MM.1S (cell line): Measurements from ENCODE around the gene ABCA3.

ENCODE experiments used
- DNase-seq: peaks from one replicate; pipeline ENCODE4 v3.0.0-alpha.2; 2015
- H2AFZ ChIP-seq: fragments of 300-600 bp; sonication (generic); 2 replicates; pipeline ENCODE4 v1.6.0; 2016; ENCODE audit warnings: antibody characterized with exemption, low read length
- H3F3A ChIP-seq: fragments of 300-600 bp; sonication (generic); 2 replicates; pipeline ENCODE4 v1.6.1; 2016; ENCODE audit warnings: mild to moderate bottlenecking, antibody characterized with exemption, low read length, moderate library complexity, mixed read lengths; ENCODE audit not compliant: insufficient read depth
- H3K27ac ChIP-seq: fragments of 300-600 bp; sonication (generic); 2 replicates; pipeline ENCODE4 v1.5.1; 2016; ENCODE audit warnings: mild to moderate bottlenecking, low read length
- H3K27me3 ChIP-seq: fragments of 300-600 bp; sonication (generic); replicated peaks from 2 replicates; pipeline ENCODE4 v1.6.0; 2016; ENCODE audit warnings: low read length; ENCODE audit not compliant: insufficient read depth
- H3K36me3 ChIP-seq: fragments of 300-600 bp; sonication (generic); replicated peaks from 2 replicates; pipeline ENCODE4 v1.6.1; 2016; ENCODE audit warnings: mild to moderate bottlenecking, low read length, mixed read lengths; ENCODE audit not compliant: insufficient read depth
- H3K4me1 ChIP-seq: fragments of 300-600 bp; sonication (generic); 2 replicates; pipeline ENCODE4 v1.6.1; 2016; ENCODE audit warnings: low read length, mixed read lengths
- H3K4me2 ChIP-seq: fragments of 300-600 bp; sonication (generic); 2 replicates; pipeline ENCODE4 v1.6.0; 2016; ENCODE audit warnings: low read depth, low read length
- H3K4me3 ChIP-seq: fragments of 300-600 bp; sonication (generic); 2 replicates; pipeline ENCODE4 v1.5.1; 2016; ENCODE audit warnings: low read length, mixed read lengths
- H3K79me2 ChIP-seq: fragments of 300-600 bp; sonication (generic); 2 replicates; pipeline ENCODE4 v1.6.1; 2016; ENCODE audit warnings: mixed run types, low read length, mixed read lengths
- H3K9ac ChIP-seq: fragments of 300-600 bp; sonication (generic); 2 replicates; pipeline ENCODE4 v1.6.1; 2016; ENCODE audit warnings: low read length, mixed read lengths
- H3K9me2 ChIP-seq: fragments of 300-600 bp; sonication (generic); replicated peaks from 2 replicates; pipeline ENCODE4 v1.6.1; 2016; ENCODE audit warnings: mild to moderate bottlenecking, low read length, mixed read lengths; ENCODE audit not compliant: insufficient read depth
- H3K9me3 ChIP-seq: fragments of 300-600 bp; sonication (generic); replicated peaks from 2 replicates; pipeline ENCODE4 v1.6.1; 2016; ENCODE audit warnings: mild to moderate bottlenecking, low read length, mixed read lengths; ENCODE audit not compliant: insufficient read depth
- H4K20me1 ChIP-seq: fragments of 300-600 bp; sonication (generic); 2 replicates; pipeline ENCODE4 v1.6.1; 2016; ENCODE audit warnings: mild to moderate bottlenecking, low read length, moderate library complexity, mixed read lengths; ENCODE audit not compliant: insufficient read depth
- CTCF ChIP-seq: fragments of 300-600 bp; sonication (generic); IDR thresholded peaks from 2 replicates; pipeline ENCODE4 v1.5.1; 2016; ENCODE audit warnings: antibody characterized with exemption, low read length, mixed read lengths
- EZH2 ChIP-seq: fragments of 300-600 bp; sonication (generic); optimal IDR thresholded peaks from 2 replicates; pipeline ENCODE3; 2017; ENCODE audit warnings: low read depth, mild to moderate bottlenecking, antibody characterized with exemption, low read length, mixed read lengths
- EZH2phosphoT487 ChIP-seq: fragments of 300-600 bp; sonication (generic); IDR thresholded peaks from 2 replicates; pipeline ENCODE4 v1.6.1; 2018; ENCODE audit warnings: antibody characterized with exemption, low read length

Gene ABCA3

DNA sequence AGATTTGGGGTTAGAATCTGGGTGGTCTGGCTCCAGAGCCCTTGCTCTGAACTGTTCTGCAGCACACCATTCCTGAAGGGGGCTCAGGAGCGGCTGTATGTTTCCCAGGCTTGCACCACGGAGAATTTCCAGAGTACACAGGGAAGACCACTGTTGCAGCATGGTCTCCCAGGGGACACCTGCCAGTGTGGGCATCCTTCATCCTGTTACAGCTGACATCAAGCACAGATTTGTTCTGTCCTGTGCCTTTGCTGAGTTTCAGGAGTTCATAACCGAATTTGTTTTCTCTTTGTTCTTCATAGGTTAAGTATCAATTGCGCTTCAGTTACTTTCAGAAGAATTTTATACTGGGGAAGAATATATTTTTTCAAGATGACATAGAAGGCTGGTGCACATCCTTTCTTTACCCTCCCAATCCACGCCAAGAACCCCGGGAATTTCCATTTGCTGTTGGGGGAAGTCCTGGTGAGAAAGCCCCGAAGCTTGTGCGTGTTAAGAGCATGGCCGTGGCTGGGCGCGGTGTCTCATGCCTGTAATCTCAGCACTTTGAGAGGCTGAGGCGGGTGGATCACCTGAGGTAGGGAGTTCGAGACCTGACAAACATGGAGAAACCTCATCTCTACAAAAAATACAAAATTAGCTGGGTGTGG is 26.3 kb upstream of the ABCA3 start:
- no peak overlapping the region for H3K27ac ChIP-seq
- no peaks in the 10 kb centered on the region for H3K9me3 ChIP-seq
- TF ChIP-seq EZH2phosphoT487 (no peak), EZH2 (no peak), CTCF (no peak)
- no peaks in the 10 kb centered on the region for H3F3A ChIP-seq
- no peaks in the 10 kb centered on the region for H3K79me2 ChIP-seq
- H3K4me2 ChIP-seq, result no peak overlapping the region
- peaks cover 13% of the 10 kb centered on the region; the same call in 1 of the 2 replicates for H3K27me3 ChIP-seq
- no peaks in the 10 kb centered on the region for H3K36me3 ChIP-seq
- no peak overlapping the region for H2AFZ ChIP-seq
- no peaks in the 10 kb centered on the region for H3K9me2 ChIP-seq
- no peak overlapping the region for H3K4me3 ChIP-seq
- no peaks in the 10 kb centered on the region for H3K4me1 ChIP-seq
- H4K20me1 ChIP-seq, result no peaks in the 10 kb centered on the region
- DNase-seq, result no peak
- H3K9ac ChIP-seq, result no peak overlapping the region

DNA sequence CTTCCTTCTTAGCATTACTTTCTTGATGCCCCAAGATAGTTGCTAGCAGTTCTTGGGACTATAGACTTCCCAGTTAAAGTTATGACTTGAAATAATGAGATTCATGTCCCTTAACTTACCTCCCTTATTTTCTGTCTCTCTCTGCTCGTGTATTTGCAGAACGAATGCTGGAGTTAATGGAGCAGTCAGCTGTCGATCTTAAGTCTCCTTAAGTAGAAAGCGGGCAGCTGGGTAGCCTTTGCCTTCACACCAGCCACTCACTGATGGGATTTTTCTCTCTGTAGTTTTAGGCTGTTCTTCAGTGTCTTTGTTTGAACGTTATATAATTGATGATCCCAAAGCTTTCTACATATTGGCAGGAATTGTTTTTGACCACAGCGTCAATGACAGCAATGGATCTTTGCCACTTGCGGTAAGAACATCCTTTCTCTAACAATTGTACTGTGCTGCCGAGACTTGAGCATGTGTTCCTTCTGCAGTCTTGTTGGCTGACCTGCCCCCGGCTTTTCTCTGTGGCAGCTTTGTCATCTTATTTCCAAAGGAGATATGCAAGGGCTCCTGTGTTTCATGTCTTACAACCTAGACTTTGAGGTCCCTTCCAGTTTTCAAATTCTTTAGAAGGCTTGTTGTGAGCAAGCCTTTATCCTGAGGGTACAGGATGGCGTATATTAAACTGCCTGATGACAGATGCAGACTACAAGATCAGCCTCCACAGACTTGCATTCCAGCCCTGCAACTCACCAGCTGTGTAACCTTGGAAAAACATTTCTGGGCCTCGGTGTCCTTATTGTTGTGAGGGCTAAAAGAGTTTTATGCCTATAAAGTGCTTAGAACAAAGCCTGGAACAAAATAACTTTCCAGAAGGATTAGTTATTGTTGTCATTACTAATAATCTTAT is 25.1 kb upstream of the ABCA3 start:
- Histone ChIP-seq H2AFZ (no peak overlapping the region), H3K4me1 (no peaks in the 10 kb centered on the region), H3K27me3 (peaks cover 13% of the 10 kb centered on the region; the same call in 1 of the 2 replicates), H3K36me3 (no peaks in the 10 kb centered on the region), H3K9me2 (no peaks in the 10 kb centered on the region), H3K27ac (no peak overlapping the region), H3K9me3 (no peaks in the 10 kb centered on the region), H3K4me2 (no peak overlapping the region), H3K4me3 (no peak overlapping the region), H3K9ac (no peak overlapping the region), H3F3A (no peaks in the 10 kb centered on the region), H3K79me2 (no peaks in the 10 kb centered on the region), H4K20me1 (no peaks in the 10 kb centered on the region)
- TF ChIP-seq CTCF (no peak), EZH2 (no peak), EZH2phosphoT487 (no peak)
- DNase-seq, result no peak

GRCh38 chr16:2364638-2365210 is 24.2 kb upstream of the ABCA3 start:
- Histone ChIP-seq H3K4me2 (no peak overlapping the region), H3F3A (no peaks in the 10 kb centered on the region), H3K4me3 (no peak overlapping the region), H3K79me2 (no peaks in the 10 kb centered on the region), H4K20me1 (no peaks in the 10 kb centered on the region), H3K27ac (no peak overlapping the region), H3K9me2 (no peaks in the 10 kb centered on the region), H3K27me3 (peaks cover 13% of the 10 kb centered on the region; the same call in 1 of the 2 replicates), H3K4me1 (no peaks in the 10 kb centered on the region), H3K36me3 (no peaks in the 10 kb centered on the region), H3K9me3 (no peaks in the 10 kb centered on the region), H2AFZ (no peak overlapping the region), H3K9ac (no peak overlapping the region)
- no peak for DNase-seq
- TF ChIP-seq EZH2phosphoT487 (no peak), EZH2 (no peak), CTCF (no peak)
